ENCODE results near the gene ITGA2. TPM values are rescaled to one million over a fixed set of nuclear protein-coding genes. Genes with fewer than 3 reads are reported as not detected.
"Not testable (repeated sequence)": the region's sequence is repeated elsewhere in the genome, so short reads cannot be mapped to it uniquely, and the experiment has no call there.

Gene ITGA2
- total RNA-seq, 1 donor from 2014 or later = 107 TPM

DNA sequence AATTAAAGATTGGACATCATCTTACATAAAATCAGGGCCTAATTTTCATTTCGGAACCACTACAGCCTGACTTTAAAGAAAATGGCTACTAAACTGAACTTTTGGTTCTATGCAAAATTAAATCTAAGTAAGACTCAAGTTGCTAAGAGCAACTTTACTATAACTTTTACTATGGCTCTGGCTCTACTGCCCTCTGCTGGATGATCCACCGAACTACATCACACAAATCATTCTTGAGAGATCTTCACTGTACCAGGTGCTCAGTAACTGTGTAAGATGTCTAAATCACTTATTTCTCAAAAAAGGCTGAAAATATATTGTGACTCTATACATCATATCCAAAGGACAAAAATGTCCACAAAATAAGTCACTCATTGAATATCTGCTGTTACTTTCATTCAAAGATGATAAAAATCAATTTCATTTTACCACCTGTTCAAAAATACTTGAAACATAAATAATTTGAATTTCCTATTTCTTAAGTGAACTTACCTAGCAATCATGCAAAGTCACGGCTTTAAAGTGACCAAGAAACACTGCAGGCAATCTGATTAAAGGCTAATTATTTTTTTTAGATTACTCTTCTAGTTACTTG is 106.9 kb downstream of the ITGA2 start:
- DNase-seq (ENCODE audit: low read depth, low spot score) = no peak

DNA sequence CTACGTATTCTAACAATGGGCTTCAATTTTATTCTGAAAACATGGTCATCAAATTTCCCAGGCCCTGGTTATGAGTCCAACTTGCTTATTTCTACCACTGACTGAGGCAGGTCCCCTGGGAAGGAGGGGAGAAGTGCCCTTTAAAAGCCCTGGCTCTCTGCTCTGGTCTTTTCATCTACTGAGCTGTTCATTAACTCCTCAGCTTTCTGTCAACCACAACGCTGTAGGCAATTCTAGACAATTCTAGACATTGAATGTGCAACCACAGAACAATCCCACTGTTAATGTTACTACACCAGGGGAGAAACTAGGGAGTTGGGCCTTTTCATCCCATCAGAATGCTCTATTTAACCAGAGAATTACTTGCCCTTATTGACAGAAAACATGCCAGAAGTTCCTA is 110.4 kb downstream of the ITGA2 start:
- no peak for DNase-seq (ENCODE audit: low read depth, low spot score)

DNA sequence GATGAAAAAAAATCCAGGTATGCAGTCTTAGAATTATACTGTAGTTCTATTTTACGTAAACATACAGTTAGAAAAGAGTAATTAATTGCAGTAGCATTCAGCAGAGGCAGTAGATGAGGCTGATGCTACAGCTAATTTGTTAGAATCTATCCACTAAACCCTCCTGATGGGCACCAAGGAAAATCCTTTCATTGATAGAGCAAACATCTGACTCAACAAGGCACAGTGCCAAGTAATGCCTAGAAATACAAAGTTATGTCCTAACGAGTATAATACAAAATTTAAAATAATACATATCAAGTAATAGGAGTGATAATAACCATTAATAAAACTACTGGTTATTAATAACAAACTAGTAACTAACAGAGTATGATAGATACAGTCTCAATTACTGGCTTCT is 111.5 kb downstream of the ITGA2 start:
- no peak for DNase-seq (ENCODE audit: low read depth, low spot score)

DNA sequence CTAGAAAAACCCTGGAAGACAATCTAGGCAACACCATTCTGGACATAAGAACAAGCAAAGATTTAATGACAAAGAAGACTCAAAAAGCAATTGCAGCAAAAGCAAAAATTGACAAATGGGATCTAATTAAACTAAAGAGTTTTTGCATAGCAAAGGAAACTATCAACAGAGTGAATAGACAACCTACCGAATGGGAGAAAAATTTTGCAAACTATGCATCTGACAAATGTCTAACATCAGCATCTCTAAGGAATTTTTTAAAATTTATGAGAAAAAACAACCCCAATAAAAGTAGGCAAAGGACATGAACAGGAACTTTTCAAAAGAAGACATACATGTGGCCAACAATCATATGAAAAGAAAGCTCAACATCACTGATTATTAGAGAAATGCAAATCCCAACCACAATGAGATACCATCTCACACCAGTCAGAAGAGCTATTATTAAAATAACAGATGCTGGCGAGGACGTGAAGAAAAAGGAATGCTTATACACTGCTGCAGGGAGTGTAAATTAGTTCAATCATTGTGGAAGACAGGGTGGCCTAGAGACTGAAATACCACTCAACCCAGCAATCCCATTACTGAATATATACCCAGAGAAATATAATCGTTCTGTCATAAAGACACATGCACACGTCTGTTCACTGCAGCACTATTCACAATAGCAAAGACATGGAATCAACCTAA is 116.6 kb downstream of the ITGA2 start:
- no peak for DNase-seq (ENCODE audit: low read depth, low spot score)

DNA sequence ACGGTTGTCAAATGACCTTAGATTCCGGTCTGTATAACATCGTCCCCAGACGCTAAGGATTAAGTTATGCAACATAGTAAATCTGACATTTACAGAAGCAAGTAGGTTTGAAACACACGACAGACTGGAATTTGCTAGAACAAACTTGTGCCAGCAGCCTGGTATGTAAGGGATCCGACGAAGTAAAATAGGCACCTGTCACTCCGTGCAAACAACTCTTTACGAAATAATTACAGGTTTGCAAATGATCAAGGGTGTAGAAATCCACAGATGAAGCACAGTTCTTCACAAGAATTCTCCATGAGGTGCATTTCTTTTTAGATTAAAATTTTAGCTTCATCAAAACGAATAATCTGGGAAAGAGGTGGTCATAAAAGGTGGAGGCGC is 119.9 kb downstream of the ITGA2 start:
- no peak for DNase-seq (ENCODE audit: low read depth, low spot score)

DNA sequence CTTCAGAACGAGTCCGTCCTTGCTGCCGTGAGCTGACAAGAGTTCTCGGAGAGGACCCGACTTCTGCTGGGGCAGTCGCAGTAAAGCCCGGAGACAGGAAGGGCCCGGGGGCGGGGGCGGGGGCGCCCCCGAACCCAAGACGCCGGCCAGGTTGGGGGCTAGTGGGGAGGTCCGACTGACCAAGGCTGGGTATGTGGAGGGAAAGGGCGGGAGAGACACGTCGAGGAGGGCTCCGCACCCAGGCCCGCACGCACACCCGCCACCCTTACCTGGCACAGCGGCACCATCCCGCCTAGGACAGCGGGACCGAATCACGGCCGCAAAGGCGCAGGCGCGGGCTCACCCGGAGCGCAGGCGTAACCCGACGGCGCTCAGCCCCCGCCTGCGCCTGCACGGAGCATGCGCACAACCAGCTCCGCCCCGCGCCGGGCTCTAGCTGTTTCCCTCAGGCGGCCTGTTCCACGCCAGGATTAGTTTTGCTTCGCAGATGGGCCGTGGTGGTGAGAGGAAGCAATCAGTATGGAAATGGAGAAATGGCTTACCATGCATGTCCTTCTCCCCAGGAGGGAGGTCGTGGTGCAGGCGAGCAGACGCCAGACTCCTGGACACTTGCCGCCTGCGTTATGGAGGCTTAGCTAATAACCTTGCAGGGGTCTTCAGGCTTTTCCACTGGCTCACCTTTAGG is 120.4 kb downstream of the ITGA2 start, which contains the start of gene MOCS2:
MOCS2 (minus strand) TSS at position 315 of the 685 bp plus-strand sequence. CDS start 2,583 bp downstream, outside the sequence.
- peak; percentile 55 for DNase-seq (ENCODE audit: low read depth, low spot score)

DNA sequence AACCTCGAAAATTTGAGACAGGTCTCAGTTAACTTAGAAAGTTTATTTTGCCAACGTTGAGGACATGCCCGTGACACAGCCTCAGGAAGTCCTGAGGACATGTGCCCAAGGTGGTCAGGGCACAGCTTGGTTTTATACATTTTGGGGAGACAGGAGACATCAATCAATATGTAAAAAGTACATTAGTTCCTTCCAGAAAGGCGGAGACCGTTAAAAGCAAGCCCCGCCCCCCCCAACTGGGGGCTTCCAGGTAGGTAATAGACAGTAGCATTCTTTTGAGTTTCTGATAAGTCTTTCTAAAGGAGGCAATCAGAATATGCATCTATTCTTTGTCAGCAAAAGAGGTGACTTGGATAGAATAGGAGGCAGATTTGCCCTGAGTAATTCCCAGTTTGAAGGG is 121.0 kb downstream of the ITGA2 start:
- DNase-seq (ENCODE audit: low read depth, low spot score) = no peak

DNA sequence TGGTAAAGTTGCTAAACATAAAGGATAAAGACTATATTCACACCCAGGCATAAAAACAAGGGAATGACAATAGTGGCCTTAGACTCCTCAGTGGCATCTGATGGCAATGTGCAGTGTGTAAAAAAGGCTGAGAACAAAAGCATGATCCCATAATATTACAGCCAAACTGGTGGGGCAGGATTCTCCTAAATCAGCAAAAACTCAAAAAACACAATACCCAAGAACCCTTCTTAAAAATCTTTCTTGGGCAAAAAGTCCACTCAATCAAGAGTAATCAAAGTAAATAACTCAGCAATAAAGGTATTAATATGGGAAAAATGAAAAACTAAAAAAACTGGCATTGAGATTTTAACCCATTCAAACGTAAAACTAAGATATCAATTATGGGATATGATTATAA is 122.0 kb downstream of the ITGA2 start:
- no peak for DNase-seq (ENCODE audit: low read depth, low spot score)

DNA sequence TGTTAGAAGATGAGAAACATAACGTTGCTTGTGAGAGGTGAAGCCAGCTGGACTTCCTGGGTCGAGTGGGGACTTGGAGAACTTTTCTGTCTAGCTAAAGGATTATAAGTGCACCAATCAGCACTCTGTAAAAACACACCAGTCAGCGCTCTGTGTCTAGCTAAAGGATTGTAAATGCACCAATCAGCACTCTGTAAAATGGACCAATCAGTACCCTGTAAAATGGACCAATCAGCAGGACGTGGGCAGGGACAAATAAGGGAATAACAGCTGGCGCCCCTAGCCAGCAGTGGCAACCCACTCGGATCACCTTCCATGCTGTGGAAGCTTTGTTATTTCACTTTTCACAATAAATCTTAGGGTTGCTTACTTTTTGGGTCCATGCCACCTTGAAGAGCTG is 123.2 kb downstream of the ITGA2 start:
- DNase-seq (ENCODE audit: low read depth, low spot score) = not testable (repeated sequence)

DNA sequence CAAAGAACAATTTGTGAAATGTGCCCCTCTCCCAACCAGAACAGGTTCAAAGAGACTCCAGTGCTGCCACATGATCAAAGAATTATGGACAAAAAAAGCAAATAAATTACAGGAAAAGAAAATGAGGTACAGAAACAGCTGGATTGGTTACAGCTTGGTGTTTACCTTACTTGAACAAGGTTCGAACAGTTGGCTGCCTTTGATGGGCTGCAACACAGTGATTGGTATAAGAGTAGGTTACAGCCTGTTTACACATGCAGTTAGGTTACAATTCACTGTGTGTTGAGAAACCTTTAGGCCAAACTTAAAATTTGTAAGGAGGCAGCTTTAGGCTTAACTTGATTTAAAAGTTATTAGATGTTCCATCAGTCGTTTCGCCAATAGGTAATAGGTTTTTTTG is 123.8 kb downstream of the ITGA2 start:
- no peak for DNase-seq (ENCODE audit: low read depth, low spot score)

DNA sequence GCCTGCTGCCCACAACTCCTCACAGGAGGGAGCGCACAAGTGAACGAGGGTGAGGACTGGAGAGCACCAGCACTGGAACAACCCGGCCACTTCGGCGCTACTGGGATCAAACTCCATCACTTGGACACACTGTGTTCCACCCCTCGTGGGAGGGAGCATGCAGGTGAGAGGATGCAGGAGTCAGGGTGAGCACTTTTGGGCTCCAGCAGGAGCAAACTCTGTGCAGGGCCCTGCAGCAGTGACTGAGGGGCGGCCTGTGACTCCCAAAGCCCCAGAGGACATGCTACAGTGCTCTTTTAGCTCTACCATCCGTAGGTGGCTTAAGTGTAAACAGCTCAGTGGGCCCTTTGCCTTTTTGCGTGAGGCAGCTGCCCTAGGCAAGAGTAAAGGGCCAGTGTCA is 124.8 kb downstream of the ITGA2 start:
- no peak for DNase-seq (ENCODE audit: low read depth, low spot score)

DNA sequence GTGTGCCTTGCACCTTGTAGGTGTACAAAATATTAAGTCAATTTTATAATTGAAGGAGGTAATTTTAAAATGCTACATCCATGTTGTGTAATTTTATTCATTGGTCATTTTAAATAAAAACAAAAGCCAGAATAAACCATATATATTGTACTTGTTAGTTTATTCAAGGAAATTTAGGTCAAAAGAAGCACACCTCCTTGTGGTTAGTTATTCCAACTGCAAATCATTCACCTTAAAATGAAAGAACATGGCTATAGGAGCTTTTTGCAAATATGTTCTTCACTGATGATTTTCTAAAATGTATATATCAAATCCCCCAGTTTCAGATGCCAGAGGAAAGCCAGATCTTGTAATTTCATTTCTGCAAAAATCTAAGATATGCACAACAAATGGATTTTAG is 125.8 kb downstream of the ITGA2 start:
- DNase-seq (ENCODE audit: low read depth, low spot score) = no peak

DNA sequence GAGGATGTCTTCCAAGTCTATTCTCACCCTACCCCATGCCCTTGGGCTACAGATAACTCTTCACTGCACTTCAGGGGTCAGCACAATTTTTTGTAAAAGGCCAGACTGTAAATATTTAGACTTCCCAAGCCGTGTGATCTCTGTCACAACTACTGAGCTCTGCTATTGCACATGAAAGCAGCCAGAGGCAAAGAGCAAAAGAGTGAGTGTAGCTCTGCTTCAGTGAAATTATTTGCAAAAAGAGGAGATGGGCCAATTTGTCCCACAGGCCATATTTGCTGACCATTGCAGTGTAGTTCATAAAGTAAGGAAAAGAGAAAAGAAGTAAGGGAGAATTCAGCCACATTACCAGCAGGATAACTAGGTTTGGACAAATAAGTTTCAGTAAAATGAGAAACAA is 127.4 kb downstream of the ITGA2 start:
- DNase-seq (ENCODE audit: low read depth, low spot score) = no peak

DNA sequence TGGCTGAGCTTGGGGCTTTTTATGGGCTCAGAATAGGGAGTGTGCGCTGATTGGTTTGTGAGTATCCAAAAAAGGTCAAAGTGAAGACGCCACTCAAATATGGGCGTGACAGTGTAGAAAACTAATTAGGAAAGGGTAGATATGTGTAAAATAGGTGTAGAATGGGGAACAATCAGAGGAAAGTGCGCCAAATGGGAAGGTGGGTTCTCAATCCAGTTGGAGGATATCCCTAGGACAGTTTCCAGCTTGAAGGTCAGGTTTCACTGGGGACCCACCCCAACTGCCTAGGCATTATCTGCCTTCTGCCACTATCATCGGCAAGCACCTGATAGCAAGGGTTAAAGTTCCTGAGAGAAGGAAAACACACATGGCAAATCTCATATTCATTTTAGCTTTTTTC is 129.7 kb downstream of the ITGA2 start:
- no peak for DNase-seq (ENCODE audit: low read depth, low spot score)

DNA sequence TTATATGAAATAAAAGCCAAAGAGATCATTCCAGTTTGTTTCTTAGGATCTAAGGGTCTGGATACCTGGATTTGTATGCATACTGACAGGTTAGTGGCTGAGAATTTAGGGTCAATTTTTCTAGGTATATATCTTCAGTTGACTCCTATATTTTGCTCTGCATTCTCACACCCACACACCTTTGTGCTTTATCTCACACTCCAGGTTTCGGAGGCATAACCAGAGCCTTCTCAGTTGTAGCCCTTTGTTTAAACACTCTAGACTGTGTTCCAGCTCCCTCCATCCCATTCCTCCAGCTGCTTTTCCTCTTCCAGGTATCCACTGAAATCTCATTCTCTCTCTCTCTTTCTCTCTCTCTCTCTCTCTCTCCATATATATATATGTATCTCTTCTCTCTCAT is 131.0 kb downstream of the ITGA2 start:
- no peak for DNase-seq (ENCODE audit: low read depth, low spot score)

DNA sequence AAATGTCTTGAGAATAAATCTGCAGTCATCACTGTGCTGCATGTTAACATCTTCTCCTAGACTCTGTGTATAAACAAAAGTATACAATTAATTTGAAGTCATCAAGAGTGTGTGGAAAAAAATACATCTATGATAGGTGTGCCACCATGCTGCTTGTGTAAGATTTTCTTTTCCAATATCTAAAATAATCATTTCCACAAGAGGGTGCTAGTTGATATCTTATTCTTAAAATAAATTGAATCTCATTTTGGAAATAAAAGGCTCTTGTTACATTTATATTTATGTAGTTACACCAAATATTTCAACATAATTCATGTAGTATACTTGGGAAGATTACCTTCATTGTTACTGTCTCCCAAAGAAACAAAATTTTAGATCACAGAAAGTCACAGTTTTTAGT is 134.6 kb downstream of the ITGA2 start:
- no peak for DNase-seq (ENCODE audit: low read depth, low spot score)

DNA sequence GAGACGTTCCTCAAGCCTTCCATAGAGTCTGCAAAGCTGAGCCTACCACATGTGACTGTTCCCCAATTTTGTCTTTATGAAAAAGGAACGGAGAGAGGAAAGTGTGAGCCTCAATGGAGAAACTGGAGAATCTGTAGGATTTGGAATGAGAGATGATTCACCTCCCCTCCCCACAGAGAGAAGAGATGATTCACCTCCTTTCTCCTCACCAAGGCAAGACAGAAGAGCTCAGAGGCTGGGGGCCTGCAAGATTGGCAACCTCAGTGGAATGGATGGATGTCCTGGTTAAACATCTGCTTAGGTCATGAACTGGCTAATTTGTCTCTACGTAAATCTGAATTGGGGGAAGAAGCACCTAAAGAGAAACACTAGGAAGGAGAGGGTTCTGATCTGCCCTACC is 137.4 kb downstream of the ITGA2 start:
- DNase-seq (ENCODE audit: low read depth, low spot score) = no peak

DNA sequence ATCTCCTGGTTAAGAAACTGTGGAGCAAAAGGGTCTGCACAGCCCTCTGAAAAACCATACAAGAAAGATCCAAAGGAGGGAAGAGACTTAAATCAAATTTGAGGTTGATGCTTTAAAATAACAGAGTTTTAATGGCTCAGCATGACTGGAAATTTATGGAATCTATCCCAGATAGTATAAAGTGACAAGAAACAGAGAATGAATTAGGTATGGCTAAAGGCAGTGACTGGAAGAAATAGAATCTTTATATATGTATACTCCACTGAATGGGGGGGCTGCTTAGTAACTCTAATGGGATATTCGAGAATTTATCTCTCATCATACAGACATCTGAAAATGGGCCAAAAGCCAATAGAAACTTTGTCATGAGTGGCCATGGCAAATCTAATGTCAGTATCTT is 138.0 kb downstream of the ITGA2 start:
- DNase-seq (ENCODE audit: low read depth, low spot score) = no peak

DNA sequence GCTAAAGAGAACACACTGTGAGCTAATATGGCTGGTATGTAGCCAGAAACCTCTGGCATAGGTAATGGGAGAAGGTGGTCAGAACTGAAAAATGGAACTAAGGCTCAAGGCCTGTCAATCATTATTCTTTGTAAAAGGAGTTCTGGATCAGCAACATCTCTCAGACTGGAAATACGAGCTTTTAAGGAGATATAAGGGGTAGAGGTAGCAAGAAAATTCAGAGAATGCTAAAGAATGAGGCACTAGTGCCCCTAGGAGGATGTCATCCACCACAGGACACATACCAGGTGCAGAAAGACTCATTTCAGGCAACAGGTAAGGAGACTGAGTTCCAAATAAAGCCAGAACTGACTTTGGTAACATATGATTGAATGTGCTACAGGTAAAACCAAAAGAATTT is 139.3 kb downstream of the ITGA2 start:
- DNase-seq (ENCODE audit: low read depth, low spot score) = no peak

DNA sequence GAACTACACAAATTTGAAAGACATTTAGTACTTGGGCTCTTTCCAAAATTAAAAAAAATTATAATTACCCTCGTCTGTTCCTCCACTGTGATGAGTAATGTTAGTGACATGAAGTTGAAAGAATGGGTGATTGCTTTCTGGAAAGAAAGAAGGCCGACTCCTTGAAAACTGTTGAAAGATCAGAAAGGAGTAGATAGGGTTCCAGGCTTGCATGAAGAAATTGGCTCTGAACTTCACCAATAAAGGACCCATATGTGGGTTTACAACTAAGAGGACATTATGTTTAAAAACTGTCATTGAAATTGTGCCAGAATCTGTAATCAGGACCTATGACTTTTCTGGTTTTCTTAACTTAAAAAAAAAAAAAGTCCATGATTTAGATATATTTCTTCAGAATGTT is 141.1 kb downstream of the ITGA2 start:
- no peak for DNase-seq (ENCODE audit: low read depth, low spot score)

DNA sequence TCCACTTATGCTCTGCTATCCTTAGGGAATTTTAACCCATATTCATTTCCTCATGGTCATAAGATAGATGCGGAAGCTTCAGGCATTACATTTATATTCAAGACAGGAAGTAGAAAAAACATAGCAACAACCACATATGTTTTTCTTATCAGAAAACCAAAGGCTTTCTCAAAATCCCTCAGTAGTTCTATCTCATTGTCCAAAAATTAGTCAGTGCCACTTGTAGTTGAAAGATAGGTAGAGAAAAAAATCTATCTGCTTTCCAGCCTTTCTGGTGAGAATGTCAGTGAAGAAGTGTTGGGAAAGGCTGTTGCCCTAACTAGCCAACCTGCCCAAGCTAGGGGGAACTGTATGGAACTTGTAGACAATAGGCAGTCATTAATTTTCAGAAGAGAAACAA is 143.9 kb downstream of the ITGA2 start:
- DNase-seq (ENCODE audit: low read depth, low spot score) = no peak
